OCI-LY1 (cell line): Measurements from ENCODE around the gene NCEH1.

Source experiments
- EZH2 ChIP-seq: fragments of 200-600 bp; sonication (generic), shearing (Covaris generic); IDR thresholded peaks from 2 replicates; pipeline ENCODE4 v1.8.0; 2017; ENCODE audit warnings: borderline replicate concordance, mixed run types, mild to moderate bottlenecking, antibody characterized with exemption, low read length, moderate library complexity, mixed read lengths
- TF ChIP-seq, protein P1 (sequence below): fragments of 200-600 bp; sonication (generic), shearing (Covaris generic); IDR thresholded peaks from 2 replicates; pipeline ENCODE4 v1.5.1; 2017; ENCODE audit warnings: mild to moderate bottlenecking, antibody characterized with exemption, low read length, moderate library complexity, mixed read lengths

GRCh38 chr3:172705170-172705569 is 5.7 kb downstream of the NCEH1 start:
- TF ChIP-seq, protein P1, sequence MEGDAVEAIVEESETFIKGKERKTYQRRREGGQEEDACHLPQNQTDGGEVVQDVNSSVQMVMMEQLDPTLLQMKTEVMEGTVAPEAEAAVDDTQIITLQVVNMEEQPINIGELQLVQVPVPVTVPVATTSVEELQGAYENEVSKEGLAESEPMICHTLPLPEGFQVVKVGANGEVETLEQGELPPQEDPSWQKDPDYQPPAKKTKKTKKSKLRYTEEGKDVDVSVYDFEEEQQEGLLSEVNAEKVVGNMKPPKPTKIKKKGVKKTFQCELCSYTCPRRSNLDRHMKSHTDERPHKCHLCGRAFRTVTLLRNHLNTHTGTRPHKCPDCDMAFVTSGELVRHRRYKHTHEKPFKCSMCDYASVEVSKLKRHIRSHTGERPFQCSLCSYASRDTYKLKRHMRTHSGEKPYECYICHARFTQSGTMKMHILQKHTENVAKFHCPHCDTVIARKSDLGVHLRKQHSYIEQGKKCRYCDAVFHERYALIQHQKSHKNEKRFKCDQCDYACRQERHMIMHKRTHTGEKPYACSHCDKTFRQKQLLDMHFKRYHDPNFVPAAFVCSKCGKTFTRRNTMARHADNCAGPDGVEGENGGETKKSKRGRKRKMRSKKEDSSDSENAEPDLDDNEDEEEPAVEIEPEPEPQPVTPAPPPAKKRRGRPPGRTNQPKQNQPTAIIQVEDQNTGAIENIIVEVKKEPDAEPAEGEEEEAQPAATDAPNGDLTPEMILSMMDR, result no peak
- TF ChIP-seq EZH2, result no peak
